COLO668 (cell line): ENCODE measurements around the gene AGAP1.
A peak's percentile ranks its signal among the peaks of the same experiment; 100 is the strongest.

Experiments used
- DNase-seq: peaks from one replicate; lab custom pipeline; 2025; ENCODE audit not compliant: unreplicated experiment; lab: John Stamatoyannopoulos, UW

Gene AGAP1

GRCh38 chr2:235546151-235546435, 52.2 kb downstream of the AGAP1 start:
- no peak for DNase-seq

- DNase-seq = no peak
Observed at GRCh38 chr2:235546436-235546835, 52.6 kb downstream of the AGAP1 start.

GRCh38 chr2:235549735-235550377, 56.0 kb downstream of the AGAP1 start:
- no peak for DNase-seq

GRCh38 chr2:235550378-235550760, 56.5 kb downstream of the AGAP1 start:
- no peak for DNase-seq

GRCh38 chr2:235550946-235551345, 57.1 kb downstream of the AGAP1 start:
- no peak for DNase-seq

- peak; percentile 70 for DNase-seq
Observed at GRCh38 chr2:235551965-235552364, 58.1 kb downstream of the AGAP1 start.

- no peak for DNase-seq
Observed at GRCh38 chr2:235552671-235553070, 58.8 kb downstream of the AGAP1 start.

GRCh38 chr2:235553291-235553690, 59.4 kb downstream of the AGAP1 start:
- no peak for DNase-seq

- no peak for DNase-seq
Observed at GRCh38 chr2:235553696-235554100, 59.9 kb downstream of the AGAP1 start.

- DNase-seq = no peak
Observed at GRCh38 chr2:235554385-235554784, 60.5 kb downstream of the AGAP1 start.

GRCh38 chr2:235554936-235555335, 61.1 kb downstream of the AGAP1 start:
- DNase-seq = no peak

GRCh38 chr2:235555371-235555770, 61.5 kb downstream of the AGAP1 start:
- no peak for DNase-seq

- DNase-seq = no peak
Observed at GRCh38 chr2:235556086-235556485, 62.2 kb downstream of the AGAP1 start.

- no peak for DNase-seq
Observed at GRCh38 chr2:235556901-235557300, 63.1 kb downstream of the AGAP1 start.

GRCh38 chr2:235557903-235558302, 64.1 kb downstream of the AGAP1 start:
- DNase-seq = no peak

- no peak for DNase-seq
Observed at GRCh38 chr2:235558572-235558971, 64.7 kb downstream of the AGAP1 start.

- DNase-seq = no peak
Observed at GRCh38 chr2:235560345-235560744, 66.5 kb downstream of the AGAP1 start.

- no peak for DNase-seq
Observed at GRCh38 chr2:235561450-235561849, 67.6 kb downstream of the AGAP1 start.

GRCh38 chr2:235562065-235562747, 68.4 kb downstream of the AGAP1 start:
- no peak for DNase-seq

- DNase-seq = no peak
Observed at GRCh38 chr2:235563056-235563910, 69.4 kb downstream of the AGAP1 start.

GRCh38 chr2:235564066-235564465, 70.2 kb downstream of the AGAP1 start:
- no peak for DNase-seq

GRCh38 chr2:235564884-235565530, 71.2 kb downstream of the AGAP1 start:
- peak; percentile 31 for DNase-seq
